Fibroblast of the aortic adventitia (primary cell): ENCODE data around the gene CCDC175. TPM values are rescaled to one million over a fixed set of nuclear protein-coding genes. Genes with fewer than 3 reads are reported as not detected.
A peak's percentile ranks its signal among the peaks of the same experiment; 100 is the strongest.

Experiments
- DNase-seq: peaks from one replicate; pipeline ENCODE4 v3.0.0-alpha.2; 2010; ENCODE audit warnings: low read depth
- H3K4me3 ChIP-seq: 2 replicates; pipeline ENCODE4 v1.5.1; 2011; ENCODE audit warnings: low read depth, mild to moderate bottlenecking, control low read depth, low read length, moderate library complexity
- total RNA-seq: library from RNA; depleted of rRNA; stranded (reverse); fragments of >200 nt; gene quantifications from 2 replicates; pipeline ENCODE4 v1.2.3, GENCODE V29; 2012; ENCODE audit warnings: low replicate concordance
- TF ChIP-seq, protein P1 (sequence below): IDR thresholded peaks from 2 replicates; pipeline ENCODE4 v1.5.1; 2011; ENCODE audit warnings: mild to moderate bottlenecking, low read length, control low read depth, inconsistent platforms; ENCODE audit not compliant: insufficient read depth

Gene CCDC175
- total RNA-seq, 1 donor = not detected

DNA sequence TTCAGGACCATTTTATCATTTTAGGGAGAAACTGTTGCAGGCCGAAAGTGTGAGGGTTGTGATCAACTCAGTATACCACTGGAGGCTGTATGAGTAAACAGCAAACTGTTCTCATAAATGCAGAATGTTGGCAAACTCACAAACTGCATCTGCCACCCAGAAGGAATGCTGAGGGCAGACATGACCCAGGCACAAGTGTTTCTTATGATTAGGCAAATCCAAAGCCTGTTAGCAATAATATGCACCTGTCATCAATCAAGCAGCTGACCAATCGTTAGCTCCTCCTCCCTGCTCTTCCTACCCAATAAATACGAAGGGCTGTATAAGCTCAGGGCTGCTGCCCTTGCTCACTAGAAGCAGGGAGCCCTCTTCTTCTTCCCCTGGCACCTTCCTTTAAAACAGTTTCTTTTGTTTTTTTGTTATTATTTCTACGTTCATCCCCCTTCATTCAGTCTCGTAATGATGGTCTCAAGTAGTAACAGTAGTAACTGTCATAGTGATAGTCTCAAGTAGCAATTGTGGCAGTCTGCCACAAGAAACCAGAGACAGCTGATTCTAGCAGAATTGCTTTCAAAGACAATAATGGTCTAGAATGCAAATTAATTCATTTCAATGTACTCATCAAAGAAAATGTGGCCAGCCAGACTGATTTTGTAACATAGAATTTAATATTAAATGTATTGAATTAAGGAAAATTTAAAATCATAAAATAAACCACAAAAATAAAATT is 15.2 kb upstream of the CCDC175 start:
- TF ChIP-seq, protein P1, sequence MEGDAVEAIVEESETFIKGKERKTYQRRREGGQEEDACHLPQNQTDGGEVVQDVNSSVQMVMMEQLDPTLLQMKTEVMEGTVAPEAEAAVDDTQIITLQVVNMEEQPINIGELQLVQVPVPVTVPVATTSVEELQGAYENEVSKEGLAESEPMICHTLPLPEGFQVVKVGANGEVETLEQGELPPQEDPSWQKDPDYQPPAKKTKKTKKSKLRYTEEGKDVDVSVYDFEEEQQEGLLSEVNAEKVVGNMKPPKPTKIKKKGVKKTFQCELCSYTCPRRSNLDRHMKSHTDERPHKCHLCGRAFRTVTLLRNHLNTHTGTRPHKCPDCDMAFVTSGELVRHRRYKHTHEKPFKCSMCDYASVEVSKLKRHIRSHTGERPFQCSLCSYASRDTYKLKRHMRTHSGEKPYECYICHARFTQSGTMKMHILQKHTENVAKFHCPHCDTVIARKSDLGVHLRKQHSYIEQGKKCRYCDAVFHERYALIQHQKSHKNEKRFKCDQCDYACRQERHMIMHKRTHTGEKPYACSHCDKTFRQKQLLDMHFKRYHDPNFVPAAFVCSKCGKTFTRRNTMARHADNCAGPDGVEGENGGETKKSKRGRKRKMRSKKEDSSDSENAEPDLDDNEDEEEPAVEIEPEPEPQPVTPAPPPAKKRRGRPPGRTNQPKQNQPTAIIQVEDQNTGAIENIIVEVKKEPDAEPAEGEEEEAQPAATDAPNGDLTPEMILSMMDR = no peak
- DNase-seq = no peak
- no peak overlapping the region for H3K4me3 ChIP-seq

DNA sequence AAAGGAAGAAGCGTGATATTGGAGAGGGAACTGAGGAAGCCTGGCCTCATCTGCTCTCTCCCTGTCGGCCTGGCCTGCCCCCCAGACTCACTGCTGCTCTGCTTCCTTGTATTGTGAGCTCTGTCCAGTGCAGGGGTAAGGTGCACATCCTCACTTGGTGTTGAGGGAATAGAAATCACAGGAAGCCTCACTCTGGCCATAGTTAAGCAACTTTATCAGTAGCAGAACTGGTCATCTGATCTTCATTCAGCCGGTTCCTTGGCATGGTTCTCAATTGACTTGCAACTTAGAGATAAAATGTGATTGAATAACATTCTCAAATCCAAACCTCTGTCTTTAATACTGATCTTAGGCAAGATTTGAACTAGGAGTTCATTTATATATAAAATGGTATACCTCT is 11.5 kb upstream of the CCDC175 start:
- TF ChIP-seq, protein P1 = no peak
- H3K4me3 ChIP-seq = no peak overlapping the region
- DNase-seq = no peak

DNA sequence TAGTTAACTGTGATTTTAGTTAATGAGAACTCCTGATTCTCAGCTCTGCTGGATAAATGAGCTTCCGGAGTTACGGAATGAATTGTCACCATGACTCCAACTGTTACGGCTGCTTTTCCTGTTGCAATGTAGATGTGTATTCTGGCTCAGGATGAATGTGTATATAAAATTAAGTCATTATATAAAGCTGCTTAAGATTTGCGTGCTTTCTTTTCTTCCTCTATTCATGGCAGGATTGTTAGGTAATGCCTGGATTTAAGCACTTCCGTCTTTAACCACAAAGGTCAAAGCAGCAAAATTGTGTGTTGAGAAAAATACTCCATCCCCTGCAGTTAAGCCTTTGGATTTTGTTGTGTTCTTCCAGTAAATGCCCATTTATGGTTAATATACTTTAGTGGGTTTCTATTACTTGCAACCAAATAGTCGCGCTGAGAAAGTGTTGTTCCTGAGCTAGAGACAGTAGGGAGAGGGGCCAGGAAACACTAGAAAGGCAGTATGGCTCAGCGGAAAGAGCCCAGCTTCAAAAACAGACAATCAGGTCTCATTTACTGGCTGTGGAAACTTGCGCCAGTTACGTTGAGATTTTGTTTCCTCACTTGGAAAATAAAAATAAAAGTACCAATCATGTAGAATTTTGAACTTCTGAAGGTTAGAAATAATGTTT is 9.4 kb upstream of the CCDC175 start:
- DNase-seq = no peak
- H3K4me3 ChIP-seq = no peak overlapping the region
- TF ChIP-seq, protein P1 = no peak

DNA sequence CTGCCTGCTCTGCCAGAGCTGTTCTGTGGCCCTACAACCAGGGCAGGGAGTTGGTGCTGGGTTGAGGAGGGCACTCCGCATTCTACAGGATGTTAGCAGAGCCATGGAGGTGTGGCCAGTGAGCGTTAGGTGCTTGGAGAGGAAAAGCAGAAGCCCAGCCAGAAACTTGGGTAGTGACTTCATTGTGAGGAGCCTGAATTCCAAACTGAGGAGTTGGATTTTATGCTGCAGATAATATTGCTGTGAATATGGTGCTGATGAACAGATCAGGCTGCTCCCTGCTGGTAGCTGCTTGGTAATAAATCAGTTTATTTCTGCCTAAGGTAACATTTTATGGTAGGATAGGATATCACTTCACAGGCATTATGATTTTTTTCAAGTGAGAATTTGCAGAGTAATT is 7.1 kb upstream of the CCDC175 start:
- no peak overlapping the region for H3K4me3 ChIP-seq
- peak; percentile 67 for DNase-seq
- TF ChIP-seq, protein P1 = peak; percentile 39

DNA sequence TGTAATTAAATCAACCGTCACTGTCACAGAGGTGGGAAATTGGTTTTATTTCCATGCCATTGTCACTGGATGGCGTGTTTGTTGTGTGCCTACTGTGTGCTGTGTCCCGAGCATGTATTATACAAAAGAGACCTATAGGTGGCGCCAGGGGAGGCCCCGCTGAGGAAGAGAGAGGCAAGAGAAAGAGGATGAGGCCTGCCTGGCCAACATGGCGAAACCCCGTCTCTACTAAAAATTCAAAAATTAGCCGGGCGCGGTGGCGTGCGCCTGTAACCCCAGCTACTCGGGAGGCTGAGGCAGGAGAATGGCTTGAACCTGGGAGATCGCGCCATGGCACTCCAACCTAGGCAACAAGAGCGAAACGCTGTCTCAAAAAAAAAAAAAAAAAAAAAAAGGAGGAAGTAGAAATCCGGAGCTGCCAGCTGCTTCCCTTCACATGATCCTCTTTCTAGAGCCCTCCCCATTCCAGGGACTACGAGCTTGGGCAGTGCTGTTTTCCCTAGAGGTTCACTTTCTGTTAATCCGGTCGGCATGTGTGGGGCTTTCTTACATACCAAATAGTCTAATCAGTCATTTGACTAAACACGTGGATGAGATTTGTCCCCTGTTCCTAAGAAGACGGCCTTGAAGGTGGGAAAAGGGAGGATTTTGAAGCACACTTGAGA is 6.4 kb upstream of the CCDC175 start:
- no peak for DNase-seq
- no peak overlapping the region for H3K4me3 ChIP-seq
- TF ChIP-seq, protein P1 = no peak

DNA sequence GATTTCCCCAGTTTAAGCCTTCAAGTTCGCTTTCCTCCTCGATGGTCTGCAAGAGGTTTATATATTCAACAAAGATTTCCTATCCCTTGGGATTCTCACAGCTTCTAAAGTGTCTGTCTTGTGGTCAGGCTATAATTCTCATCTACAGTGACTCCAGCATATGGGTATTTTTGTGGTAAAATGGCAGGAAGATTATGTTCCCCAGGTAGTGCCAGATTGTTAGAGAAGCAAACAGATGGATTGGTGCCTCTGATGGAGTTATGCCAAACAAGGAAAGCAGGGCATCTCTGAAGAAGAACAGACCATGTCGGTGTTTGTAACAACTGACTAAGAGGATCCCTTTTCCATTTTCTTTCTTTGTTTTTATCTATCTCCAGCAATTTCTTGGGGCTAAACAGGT is 5.5 kb upstream of the CCDC175 start:
- DNase-seq = no peak
- H3K4me3 ChIP-seq = no peak overlapping the region
- TF ChIP-seq, protein P1 = no peak
